HG03460 (cell line): Measurements from ENCODE around the gene MAGEA2B.
"Not testable (repeated sequence)": the region's sequence is repeated elsewhere in the genome, so short reads cannot be mapped to it uniquely, and the experiment has no call there.

Source experiments
- ATAC-seq: cut with Tn5 transposase; IDR thresholded peaks from one replicate; pipeline ENCODE4 v1.9.1; 2021; ENCODE audit not compliant: unreplicated experiment

Gene MAGEA2B, protein sequence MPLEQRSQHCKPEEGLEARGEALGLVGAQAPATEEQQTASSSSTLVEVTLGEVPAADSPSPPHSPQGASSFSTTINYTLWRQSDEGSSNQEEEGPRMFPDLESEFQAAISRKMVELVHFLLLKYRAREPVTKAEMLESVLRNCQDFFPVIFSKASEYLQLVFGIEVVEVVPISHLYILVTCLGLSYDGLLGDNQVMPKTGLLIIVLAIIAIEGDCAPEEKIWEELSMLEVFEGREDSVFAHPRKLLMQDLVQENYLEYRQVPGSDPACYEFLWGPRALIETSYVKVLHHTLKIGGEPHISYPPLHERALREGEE

GRCh38 chrX:152713815-152714787 is at the start of gene MAGEA2B:
TSS of gene MAGEA2B (plus strand) at chrX:152714628. CDS start at chrX:152717107, 2,479 bp downstream.
- not testable (repeated sequence) for ATAC-seq

DNA sequence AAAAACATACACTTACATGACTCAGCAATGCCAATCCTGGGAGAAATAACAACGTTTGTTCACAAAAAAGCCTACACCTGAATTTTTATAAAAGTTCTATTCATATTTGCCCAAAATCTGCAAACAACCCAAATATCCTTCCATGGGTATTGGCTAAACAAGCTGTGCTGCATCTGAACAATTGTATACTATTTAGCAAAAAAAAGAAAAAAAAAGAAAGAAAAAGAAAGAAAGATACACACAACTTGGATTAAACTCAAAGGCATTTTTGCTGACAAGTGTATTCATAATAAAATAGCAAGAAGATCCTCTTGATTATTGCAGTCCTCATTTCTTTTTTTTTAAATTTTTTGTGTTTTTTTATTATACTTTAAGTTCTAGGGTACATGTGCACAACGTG is 40.3 kb upstream of the MAGEA2B start:
- no peak for ATAC-seq

- ATAC-seq, result not testable (repeated sequence)
These were observed 39.8 kb upstream of the MAGEA2B start for GRCh38 chrX:152674652-152675051.

- not testable (repeated sequence) for ATAC-seq
These were observed 33.4 kb upstream of the MAGEA2B start for GRCh38 chrX:152681012-152681411.

DNA sequence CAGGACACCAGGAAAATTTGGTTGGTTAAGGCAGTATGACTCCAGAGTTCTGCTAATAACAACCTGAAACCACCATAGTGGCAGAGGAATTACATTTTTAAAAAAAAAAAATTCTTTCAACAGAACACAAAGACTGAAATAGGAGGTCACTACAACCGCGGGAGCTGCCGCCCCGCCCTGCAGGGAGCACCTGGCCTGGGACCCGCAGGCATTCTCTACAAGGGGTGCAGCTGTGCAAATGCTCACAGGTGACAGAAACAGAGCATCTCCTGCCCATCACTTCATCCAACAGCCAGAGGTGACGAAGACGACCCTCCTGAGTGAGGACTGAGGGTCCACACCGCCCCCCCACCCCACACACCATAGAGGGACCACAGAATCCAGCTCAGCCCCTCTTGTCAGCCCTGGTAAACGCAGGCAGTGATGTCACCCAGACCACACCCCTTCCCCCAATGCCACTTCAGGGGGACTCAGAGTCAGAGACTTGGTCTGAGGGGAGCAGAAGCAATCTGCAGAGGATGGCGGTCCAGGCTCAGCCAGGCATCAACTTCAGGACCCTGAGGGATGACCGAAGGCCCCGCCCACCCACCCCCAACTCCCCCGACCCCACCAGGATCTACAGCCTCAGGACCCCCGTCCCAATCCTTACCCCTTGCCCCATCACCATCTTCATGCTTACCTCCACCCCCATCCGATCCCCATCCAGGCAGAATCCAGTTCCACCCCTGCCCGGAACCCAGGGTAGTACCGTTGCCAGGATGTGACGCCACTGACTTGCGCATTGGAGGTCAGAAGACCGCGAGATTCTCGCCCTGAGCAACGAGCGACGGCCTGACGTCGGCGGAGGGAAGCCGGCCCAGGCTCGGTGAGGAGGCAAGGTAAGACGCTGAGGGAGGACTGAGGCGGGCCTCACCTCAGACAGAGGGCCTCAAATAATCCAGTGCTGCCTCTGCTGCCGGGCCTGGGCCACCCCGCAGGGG is 16.2 kb upstream of the MAGEA2B start, which contains the start of gene MAGEA3:
Gene MAGEA3 (plus strand): TSS at position 843 of the 980 bp plus-strand sequence. CDS start 2,039 bp downstream, outside the sequence.
- ATAC-seq, result not testable (repeated sequence)

- not testable (repeated sequence) for ATAC-seq
These were observed 14.0 kb upstream of the MAGEA2B start for GRCh38 chrX:152700390-152700789.

- not testable (repeated sequence) for ATAC-seq
These were observed 7.9 kb upstream of the MAGEA2B start for GRCh38 chrX:152706500-152706899.

- not testable (repeated sequence) for ATAC-seq
These were observed 5.3 kb upstream of the MAGEA2B start, which contains the start of gene CSAG2 for GRCh38 chrX:152709173-152709572. TSS of gene CSAG2 (minus strand) at chrX:152709273. CDS start at chrX:152709112, 161 bp downstream.

- ATAC-seq, result not testable (repeated sequence)
These were observed 1.2 kb upstream of the MAGEA2B start for GRCh38 chrX:152713195-152713594.

DNA sequence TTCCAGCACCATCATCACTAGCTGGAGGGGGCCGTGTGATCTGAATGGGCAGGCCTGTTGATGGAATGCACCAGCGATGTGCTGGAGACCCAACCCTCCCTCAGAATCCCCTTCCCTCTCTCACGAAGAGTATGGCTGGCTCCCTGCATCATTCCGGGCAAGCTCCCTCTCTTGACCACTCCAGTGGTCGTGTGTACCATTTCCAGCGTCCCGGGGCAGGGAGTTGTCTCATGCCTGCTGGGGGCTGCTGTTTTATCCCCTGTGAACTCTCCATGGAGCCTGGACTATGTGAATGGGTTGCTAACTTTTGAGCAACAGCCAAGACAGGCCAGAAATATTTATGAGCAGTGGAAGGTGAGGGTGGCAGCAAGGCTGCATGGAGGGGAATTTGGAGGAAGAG is 11.0 kb downstream of the MAGEA2B start:
- ATAC-seq, result no peak

- no peak for ATAC-seq
These were observed 19.0 kb downstream of the MAGEA2B start, which contains the start of the genes CSAG1 and MAGEA12 for GRCh38 chrX:152733261-152733975. TSS of gene CSAG1 (minus strand) at chrX:152733721. CDS start at chrX:152732460, 1,261 bp downstream. TSS of gene MAGEA12 (plus strand) at chrX:152733757. CDS start at chrX:152736162, 2,405 bp downstream.

- not testable (repeated sequence) for ATAC-seq
These were observed 19.9 kb downstream of the MAGEA2B start for GRCh38 chrX:152734143-152734858.

DNA sequence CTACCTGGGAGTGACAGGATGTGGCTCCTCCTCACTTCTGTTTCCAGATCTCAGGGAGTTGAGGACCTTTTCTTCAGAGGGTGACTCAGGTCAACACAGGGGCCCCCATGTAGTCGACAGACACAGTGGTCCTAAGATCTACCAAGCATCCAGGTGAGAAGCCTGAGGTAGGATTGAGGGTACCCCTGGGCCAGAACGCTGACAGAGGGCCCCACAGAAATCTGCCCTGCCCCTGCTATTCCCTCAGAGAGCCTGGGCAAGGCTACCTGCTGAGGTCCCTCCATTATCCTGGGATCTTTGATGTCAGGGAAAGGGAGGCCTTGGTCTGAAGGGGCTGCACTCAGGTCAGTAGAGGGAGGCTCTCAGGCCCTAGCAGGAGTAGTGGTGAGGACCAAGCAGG is 20.7 kb downstream of the MAGEA2B start:
- no peak for ATAC-seq

GRCh38 chrX:152735860-152736511 is 21.6 kb downstream of the MAGEA2B start:
- ATAC-seq, result no peak

DNA sequence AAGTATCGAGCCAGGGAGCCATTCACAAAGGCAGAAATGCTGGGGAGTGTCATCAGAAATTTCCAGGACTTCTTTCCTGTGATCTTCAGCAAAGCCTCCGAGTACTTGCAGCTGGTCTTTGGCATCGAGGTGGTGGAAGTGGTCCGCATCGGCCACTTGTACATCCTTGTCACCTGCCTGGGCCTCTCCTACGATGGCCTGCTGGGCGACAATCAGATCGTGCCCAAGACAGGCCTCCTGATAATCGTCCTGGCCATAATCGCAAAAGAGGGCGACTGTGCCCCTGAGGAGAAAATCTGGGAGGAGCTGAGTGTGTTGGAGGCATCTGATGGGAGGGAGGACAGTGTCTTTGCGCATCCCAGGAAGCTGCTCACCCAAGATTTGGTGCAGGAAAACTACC is 22.1 kb downstream of the MAGEA2B start:
- not testable (repeated sequence) for ATAC-seq

DNA sequence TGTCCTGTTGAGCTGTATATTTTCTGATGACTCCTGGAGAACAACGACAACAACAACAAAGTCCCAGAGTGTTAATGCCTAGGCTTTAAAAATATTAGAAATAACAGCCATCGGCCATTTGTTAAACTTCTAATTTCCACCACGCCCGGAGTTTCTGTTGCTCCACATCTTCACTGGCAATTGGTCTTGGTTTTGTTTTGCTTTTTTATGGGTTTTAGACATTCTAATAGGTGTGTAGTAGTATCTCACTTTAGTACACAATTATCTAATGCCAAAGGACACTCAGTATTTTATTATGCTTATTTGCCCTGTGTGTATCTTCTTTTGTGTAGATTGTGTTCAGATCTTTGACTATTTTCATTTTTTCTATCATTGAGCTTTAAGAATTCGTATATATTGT is 24.1 kb downstream of the MAGEA2B start:
- ATAC-seq, result no peak

DNA sequence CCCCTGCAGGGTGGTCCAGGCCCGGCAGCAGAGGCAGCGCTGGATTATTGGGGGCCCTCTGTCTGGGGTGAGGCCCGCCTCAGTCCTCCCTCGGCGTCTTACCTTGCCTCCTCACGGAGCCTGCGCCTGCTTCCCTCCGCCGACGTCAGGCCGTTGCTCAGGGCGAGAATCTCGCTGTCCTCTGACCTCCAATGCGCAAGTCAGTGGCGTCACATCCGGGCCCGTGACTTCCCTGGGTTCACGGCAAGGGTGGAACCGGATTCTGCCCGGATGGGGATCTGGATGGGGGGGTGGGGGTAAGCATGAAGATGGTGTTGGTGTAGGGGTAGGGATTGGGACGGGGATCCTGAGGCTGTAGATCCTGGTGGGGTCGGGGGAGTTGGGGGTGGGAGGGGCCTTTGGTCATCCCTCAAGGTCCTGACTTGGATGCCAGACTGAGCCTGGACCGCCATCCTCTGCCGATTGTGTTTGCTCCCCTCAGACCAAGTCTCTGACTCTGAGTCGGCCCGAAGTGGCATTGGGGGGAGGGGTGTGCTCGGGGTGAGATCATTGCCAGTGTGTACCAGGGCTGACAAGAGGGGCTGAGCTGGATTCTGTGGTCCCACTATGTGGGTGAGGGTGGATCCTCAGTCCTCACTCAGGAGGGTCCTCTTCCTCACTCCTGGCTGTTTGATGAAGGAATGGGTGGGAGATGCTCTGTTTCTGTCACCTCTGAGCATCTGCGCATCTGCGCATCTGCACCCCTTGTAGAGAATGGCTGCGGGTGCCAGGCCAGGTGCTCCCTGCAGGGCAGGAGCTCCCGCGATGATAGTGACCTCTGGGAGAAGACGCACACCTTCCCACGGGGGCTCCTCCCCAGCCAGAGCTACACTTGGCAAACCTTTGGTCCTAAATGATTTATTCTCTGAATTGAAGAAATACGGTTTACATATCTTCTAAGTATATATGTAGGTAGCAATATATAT is 39.5 kb downstream of the MAGEA2B start, which contains the start of gene MAGEA2:
Gene MAGEA2 (minus strand): TSS at position 157 of the 965 bp plus-strand sequence. CDS start 2,479 bp downstream, outside the sequence.
- not testable (repeated sequence) for ATAC-seq
